T-helper 9 cell (primary cell): ENCODE measurements around the gene COL25A1.
"Not testable (repeated sequence)": the region's sequence is repeated elsewhere in the genome, so short reads cannot be mapped to it uniquely, and the experiment has no call there.

Experiments
- DNase-seq: peaks from one replicate; pipeline ENCODE4 v3.0.0-alpha.2; 2020

COL25A1 gene

GRCh38 chr4:109009909-109010308 is 292.5 kb downstream of the COL25A1 start:
- DNase-seq, result no peak

- DNase-seq, result no peak
Observed at GRCh38 chr4:109007976-109008375, 294.5 kb downstream of the COL25A1 start.

GRCh38 chr4:109005523-109005922 is 296.9 kb downstream of the COL25A1 start:
- DNase-seq, result no peak

- no peak for DNase-seq
Observed at GRCh38 chr4:109004418-109004817, 298.0 kb downstream of the COL25A1 start.

- no peak for DNase-seq
Observed at GRCh38 chr4:109003964-109004363, 298.5 kb downstream of the COL25A1 start.

- DNase-seq, result no peak
Observed at GRCh38 chr4:108991551-108992328, 310.7 kb downstream of the COL25A1 start.

- no peak for DNase-seq
Observed at GRCh38 chr4:108988464-108989195, 313.8 kb downstream of the COL25A1 start.

GRCh38 chr4:108984495-108984894 is 318.0 kb downstream of the COL25A1 start:
- DNase-seq, result not testable (repeated sequence)

- DNase-seq, result no peak
Observed at GRCh38 chr4:108982402-108983185, 319.9 kb downstream of the COL25A1 start.

- no peak for DNase-seq
Observed at GRCh38 chr4:108980455-108981239, 321.8 kb downstream of the COL25A1 start.

GRCh38 chr4:108979759-108980158 is 322.7 kb downstream of the COL25A1 start:
- DNase-seq, result no peak

- DNase-seq, result no peak
Observed at GRCh38 chr4:108978066-108978465, 324.4 kb downstream of the COL25A1 start.

GRCh38 chr4:108972613-108973283 is 329.7 kb downstream of the COL25A1 start:
- no peak for DNase-seq

GRCh38 chr4:108971473-108971872 is 331.0 kb downstream of the COL25A1 start:
- no peak for DNase-seq

GRCh38 chr4:108965472-108966076 is 336.9 kb downstream of the COL25A1 start:
- no peak for DNase-seq

GRCh38 chr4:108965016-108965415 is 337.4 kb downstream of the COL25A1 start:
- DNase-seq, result no peak

- no peak for DNase-seq
Observed at GRCh38 chr4:108963910-108964309, 338.5 kb downstream of the COL25A1 start.

- no peak for DNase-seq
Observed at GRCh38 chr4:108959491-108959890, 343.0 kb downstream of the COL25A1 start.

- DNase-seq, result no peak
Observed at GRCh38 chr4:108954880-108955279, 347.6 kb downstream of the COL25A1 start.

GRCh38 chr4:108953941-108954340 is 348.5 kb downstream of the COL25A1 start:
- no peak for DNase-seq

GRCh38 chr4:108950158-108950915 is 352.1 kb downstream of the COL25A1 start:
- no peak for DNase-seq
